ENCODE data around the gene FAM229A.
"Not testable (repeated sequence)": the region's sequence is repeated elsewhere in the genome, so short reads cannot be mapped to it uniquely, and the experiment has no call there.

Gene FAM229A

GRCh38 chr1:32362474-32363313, at the start of gene FAM229A, which contains the start of gene TSSK3:
Gene FAM229A (minus strand): TSS chr1:32362485. CDS start chr1:32362091, 394 bp downstream.
Gene TSSK3 (plus strand): TSS chr1:32362539. CDS start chr1:32362702, 163 bp downstream.
- no peak for DNase-seq (ENCODE audit: low read depth)

GRCh38 chr1:32411261-32411660, 49.0 kb upstream of the FAM229A start:
- DNase-seq (ENCODE audit: low read depth): no peak

- no peak for DNase-seq (ENCODE audit: low read depth)
Observed at GRCh38 chr1:32406629-32407111, 44.4 kb upstream of the FAM229A start.

- no peak for DNase-seq (ENCODE audit: low read depth)
Observed at GRCh38 chr1:32405672-32406467, 43.6 kb upstream of the FAM229A start.

GRCh38 chr1:32404946-32405345, 42.7 kb upstream of the FAM229A start:
- no peak for DNase-seq (ENCODE audit: low read depth)

- peak; percentile 22 for DNase-seq (ENCODE audit: low read depth)
Observed at GRCh38 chr1:32400876-32401631, 38.8 kb upstream of the FAM229A start.

- DNase-seq (ENCODE audit: low read depth): no peak
Observed at GRCh38 chr1:32399843-32400242, 37.6 kb upstream of the FAM229A start.

- DNase-seq (ENCODE audit: low read depth): no peak
Observed at GRCh38 chr1:32398401-32398800, 36.1 kb upstream of the FAM229A start.

GRCh38 chr1:32396524-32396923, 34.2 kb upstream of the FAM229A start:
- DNase-seq (ENCODE audit: low read depth): not testable (repeated sequence)

- no peak for DNase-seq (ENCODE audit: low read depth)
Observed at GRCh38 chr1:32394890-32395432, 32.7 kb upstream of the FAM229A start.

- DNase-seq (ENCODE audit: low read depth): peak; percentile 95
Observed at GRCh38 chr1:32394141-32394889, 32.0 kb upstream of the FAM229A start, which contains the start of gene BSDC1. Gene BSDC1 (minus strand): TSS chr1:32394441. CDS start chr1:32394414, 27 bp downstream.

- peak; percentile 18 for DNase-seq (ENCODE audit: low read depth)
Observed at GRCh38 chr1:32393832-32394140, 31.5 kb upstream of the FAM229A start.

GRCh38 chr1:32393136-32393535, 30.9 kb upstream of the FAM229A start:
- DNase-seq (ENCODE audit: low read depth): no peak

- DNase-seq (ENCODE audit: low read depth): no peak
Observed at GRCh38 chr1:32392325-32392724, 30.0 kb upstream of the FAM229A start.

GRCh38 chr1:32390904-32391870, 28.9 kb upstream of the FAM229A start:
- DNase-seq (ENCODE audit: low read depth): no peak

- DNase-seq (ENCODE audit: low read depth): no peak
Observed at GRCh38 chr1:32388641-32389040, 26.4 kb upstream of the FAM229A start.

GRCh38 chr1:32386676-32387392, 24.5 kb upstream of the FAM229A start:
- DNase-seq (ENCODE audit: low read depth): no peak

- DNase-seq (ENCODE audit: low read depth): no peak
Observed at GRCh38 chr1:32380057-32380456, 17.8 kb upstream of the FAM229A start.

GRCh38 chr1:32377541-32378220, 15.4 kb upstream of the FAM229A start:
- no peak for DNase-seq (ENCODE audit: low read depth)
